Measurements from ENCODE around the gene CPVL.

DNA sequence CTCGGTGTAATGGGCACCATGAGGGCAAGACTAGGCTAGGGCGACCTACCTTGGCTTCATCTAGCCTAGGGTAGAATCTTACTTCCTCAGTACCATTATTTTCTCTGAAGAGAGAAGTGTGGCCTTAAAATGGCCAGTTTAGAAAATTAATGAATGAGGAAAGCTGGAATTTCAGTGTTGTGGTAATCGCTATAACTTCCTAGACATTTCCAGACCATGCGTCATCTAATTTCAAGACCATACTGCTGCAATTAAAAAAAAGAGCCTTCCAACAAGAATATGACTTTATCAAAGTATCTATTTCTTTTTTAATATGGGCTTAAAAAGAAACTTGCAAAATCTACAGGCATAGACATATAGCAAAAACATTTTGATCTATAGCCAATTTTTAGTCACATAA, 68.5 kb downstream of the CPVL start:
- TF ChIP-seq, protein P1, sequence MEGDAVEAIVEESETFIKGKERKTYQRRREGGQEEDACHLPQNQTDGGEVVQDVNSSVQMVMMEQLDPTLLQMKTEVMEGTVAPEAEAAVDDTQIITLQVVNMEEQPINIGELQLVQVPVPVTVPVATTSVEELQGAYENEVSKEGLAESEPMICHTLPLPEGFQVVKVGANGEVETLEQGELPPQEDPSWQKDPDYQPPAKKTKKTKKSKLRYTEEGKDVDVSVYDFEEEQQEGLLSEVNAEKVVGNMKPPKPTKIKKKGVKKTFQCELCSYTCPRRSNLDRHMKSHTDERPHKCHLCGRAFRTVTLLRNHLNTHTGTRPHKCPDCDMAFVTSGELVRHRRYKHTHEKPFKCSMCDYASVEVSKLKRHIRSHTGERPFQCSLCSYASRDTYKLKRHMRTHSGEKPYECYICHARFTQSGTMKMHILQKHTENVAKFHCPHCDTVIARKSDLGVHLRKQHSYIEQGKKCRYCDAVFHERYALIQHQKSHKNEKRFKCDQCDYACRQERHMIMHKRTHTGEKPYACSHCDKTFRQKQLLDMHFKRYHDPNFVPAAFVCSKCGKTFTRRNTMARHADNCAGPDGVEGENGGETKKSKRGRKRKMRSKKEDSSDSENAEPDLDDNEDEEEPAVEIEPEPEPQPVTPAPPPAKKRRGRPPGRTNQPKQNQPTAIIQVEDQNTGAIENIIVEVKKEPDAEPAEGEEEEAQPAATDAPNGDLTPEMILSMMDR (IDR thresholded peaks at IDR 0.05; ENCODE audit: borderline replicate concordance, extremely low read depth, low read length, poor library complexity, severe bottlenecking) = no peak
- no peak for TF ChIP-seq EZH2 (IDR thresholded peaks at IDR 0.05; ENCODE audit: borderline replicate concordance, low read depth, low read length, severe bottlenecking)
